DND-41 (cell line): ENCODE measurements around the gene CER1.

Experiments
- ATAC-seq: fragments of 200-7000 bp; cut with Tn5 transposase; 3 replicates; pipeline ENCODE4 v1.9.1; 2021; ENCODE audit warnings: low read depth; ENCODE audit not compliant: insufficient read depth
- DNase-seq: peaks from one replicate; pipeline ENCODE4 v3.0.0-alpha.2; 2020
- H2AFZ ChIP-seq: 2 replicates; pipeline ENCODE4 v1.6.0; 2012; ENCODE audit warnings: low read depth, low read length
- H3K27ac ChIP-seq: 2 replicates; pipeline ENCODE4 v1.5.1; 2012; ENCODE audit warnings: low read length, inconsistent platforms
- H3K27me3 ChIP-seq: fragments of 200-600 bp; sonication (generic); 2 replicates; pipeline ENCODE4 v1.6.0; 2012; ENCODE audit warnings: low read length, mild to moderate bottlenecking, inconsistent platforms; ENCODE audit not compliant: insufficient read depth, poor library complexity
- H3K36me3 ChIP-seq: 2 replicates; pipeline ENCODE4 v1.5.1; 2012; ENCODE audit warnings: low read length, inconsistent platforms; ENCODE audit not compliant: insufficient read depth
- H3K4me1 ChIP-seq: 2 replicates; pipeline ENCODE4 v1.5.1; 2012; ENCODE audit warnings: mild to moderate bottlenecking, low read length; ENCODE audit not compliant: insufficient read depth
- H3K4me2 ChIP-seq: 2 replicates; pipeline ENCODE4 v1.6.0; 2012; ENCODE audit warnings: mild to moderate bottlenecking, moderate library complexity, low read length, inconsistent platforms; ENCODE audit not compliant: insufficient read depth
- H3K4me3 ChIP-seq, 2 experiments: fragments of 200-600 bp in 1 of 2; shearing (Covaris generic) in 1 of 2; 2 replicates each; pipeline ENCODE4 v1.5.1; 2012 to 2016; ENCODE audit warnings: inconsistent platforms in 2 of 2, low read length in 2 of 2, mild to moderate bottlenecking in 2 of 2, low read depth in 1 of 2, moderate library complexity in 1 of 2
- H3K79me2 ChIP-seq: 2 replicates; pipeline ENCODE4 v1.6.0; 2012; ENCODE audit warnings: low read length, inconsistent platforms; ENCODE audit not compliant: insufficient read depth
- H3K9ac ChIP-seq: 2 replicates; pipeline ENCODE4 v1.6.0; 2012; ENCODE audit warnings: low read depth, mild to moderate bottlenecking, inconsistent platforms, low read length, moderate library complexity
- H3K9me3 ChIP-seq: 2 replicates; pipeline ENCODE4 v1.5.1; 2012; ENCODE audit warnings: low read length, moderate library complexity, mild to moderate bottlenecking, inconsistent platforms; ENCODE audit not compliant: insufficient read depth, severe bottlenecking
- H4K20me1 ChIP-seq: 2 replicates; pipeline ENCODE4 v1.6.0; 2012; ENCODE audit warnings: low read length; ENCODE audit not compliant: insufficient read depth
- CTCF ChIP-seq: IDR thresholded peaks from 2 replicates; pipeline ENCODE4 v1.5.1; 2012; ENCODE audit warnings: borderline replicate concordance, low read length, moderate library complexity, mild to moderate bottlenecking; ENCODE audit not compliant: poor library complexity, severe bottlenecking; ENCODE audit errors: extremely low read depth
- EZH2 ChIP-seq: IDR thresholded peaks from 3 replicates; pipeline ENCODE4 v1.6.1; 2012; ENCODE audit warnings: borderline replicate concordance, low read depth, mild to moderate bottlenecking, moderate library complexity, low read length, inconsistent platforms; ENCODE audit not compliant: severe bottlenecking

CER1 gene

DNA sequence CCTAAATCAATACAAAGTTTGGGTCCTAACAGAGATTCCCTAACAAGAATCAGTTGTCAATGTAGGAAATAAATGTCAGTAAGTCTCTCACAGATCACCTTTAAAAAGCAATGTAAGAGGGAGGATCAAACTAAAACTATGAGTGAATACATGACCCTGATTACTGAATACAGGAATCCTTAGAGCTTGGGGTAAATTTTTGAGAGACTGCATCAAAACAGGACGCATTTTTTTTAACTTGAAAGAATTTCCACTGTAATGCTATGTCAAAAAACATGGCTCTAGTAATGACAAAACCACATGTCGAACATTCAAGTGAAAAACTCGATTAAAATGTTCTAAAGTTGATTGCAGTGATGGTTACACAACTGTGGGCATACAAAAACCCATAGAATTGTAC is 51.2 kb downstream of the CER1 start:
- Histone ChIP-seq H3K9me3 (no peaks in the 10 kb centered on the region), H3K36me3 (no peaks in the 10 kb centered on the region; the same call in 1 of the 2 replicates), H3K9ac (no peak overlapping the region), H3K79me2 (no peaks in the 10 kb centered on the region), H4K20me1 (no peaks in the 10 kb centered on the region), H3K4me3 (no peak overlapping the region), H3K4me2 (no peak overlapping the region), H3K27ac (no peak overlapping the region), H3K4me1 (no peaks in the 10 kb centered on the region), H2AFZ (no peak overlapping the region), H3K27me3 (no peaks in the 10 kb centered on the region)
- TF ChIP-seq EZH2 = no peak
- no peak for TF ChIP-seq CTCF
- ATAC-seq (no peak), DNase-seq (no peak)

DNA sequence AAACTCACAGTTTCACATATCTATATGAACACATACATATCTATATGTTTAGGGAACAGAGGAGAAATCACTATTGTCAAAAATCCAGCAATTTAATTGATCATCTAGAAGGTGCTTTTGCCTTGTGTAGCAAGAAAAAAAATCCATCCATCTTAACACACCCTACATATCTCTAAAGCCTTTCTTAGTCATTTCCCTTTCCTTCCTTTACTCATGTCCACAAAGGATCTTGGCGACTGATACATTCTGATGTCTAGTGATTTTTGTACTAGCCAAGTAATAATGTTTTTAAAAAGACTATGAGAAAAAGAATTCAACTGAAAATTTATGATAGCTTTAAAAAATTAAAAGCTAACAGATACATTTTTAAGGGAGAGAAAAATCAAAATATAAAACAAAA is 51.8 kb downstream of the CER1 start:
- H3K4me3 ChIP-seq = no peak overlapping the region
- no peak for ATAC-seq
- H3K4me2 ChIP-seq = no peak overlapping the region
- H4K20me1 ChIP-seq = no peaks in the 10 kb centered on the region
- no peaks in the 10 kb centered on the region for H3K27me3 ChIP-seq
- H3K27ac ChIP-seq = no peak overlapping the region
- no peaks in the 10 kb centered on the region for H3K79me2 ChIP-seq
- H3K36me3 ChIP-seq = no peaks in the 10 kb centered on the region; the same call in 1 of the 2 replicates
- no peak for TF ChIP-seq CTCF
- no peak for TF ChIP-seq EZH2
- no peak overlapping the region for H3K9ac ChIP-seq
- no peaks in the 10 kb centered on the region for H3K9me3 ChIP-seq
- H3K4me1 ChIP-seq = no peaks in the 10 kb centered on the region
- H2AFZ ChIP-seq = no peak overlapping the region
- DNase-seq = no peak
